GM12892 (cell line): Measurements from ENCODE around the gene DPF3.

Experiments
- POLR2A ChIP-seq: IDR thresholded peaks from 2 replicates; pipeline ENCODE4 v1.6.1; 2011; ENCODE audit warnings: low read depth, low read length, control low read depth
- TAF1 ChIP-seq: IDR thresholded peaks from 2 replicates; pipeline ENCODE4 v1.6.1; 2011; ENCODE audit warnings: low read depth, mild to moderate bottlenecking, control low read depth, low read length, borderline replicate concordance

DNA sequence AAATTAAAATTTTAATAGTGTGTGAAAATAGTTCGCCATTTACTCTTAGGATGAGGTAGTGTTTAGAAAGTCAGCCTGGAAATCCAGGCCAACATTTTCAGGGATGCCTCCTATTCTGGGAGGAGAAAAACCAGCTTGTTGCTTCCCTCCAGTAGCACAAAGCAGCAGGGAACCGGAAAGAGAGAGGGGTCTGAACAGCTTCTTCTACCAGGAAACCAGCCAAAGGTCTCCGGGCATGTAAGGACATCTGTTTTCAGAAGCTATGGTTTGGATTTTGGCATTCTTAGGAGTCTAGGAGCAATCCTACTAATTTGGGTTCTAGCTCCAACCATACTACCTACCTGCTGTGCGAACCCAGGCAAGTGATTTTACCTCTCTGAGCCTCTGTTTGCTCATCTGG, 85.3 kb downstream of the DPF3 start:
- no peak for TF ChIP-seq TAF1
- TF ChIP-seq POLR2A: no peak
